Sigmoid colon (tissue), 7 donors: ENCODE results near the gene GNL1. TPM values are rescaled to one million over a fixed set of nuclear protein-coding genes. Genes with fewer than 3 reads are reported as not detected.

Source experiments
- DNase-seq: peaks from one replicate; pipeline ENCODE4 v3.0.0-alpha.2; 2019
- H3K27ac ChIP-seq, 4 donors: fragments of 200-600 bp; sonication (generic); one replicate each; pipeline ENCODE4 v1.5.1; 2016 to 2019; ENCODE audit warnings: mild to moderate bottlenecking in 1 of 4
- H3K27me3 ChIP-seq, 3 donors: fragments of 200-600 bp; sonication (generic); one replicate each; pipeline ENCODE4 v1.5.1; 2019; ENCODE audit warnings: mild to moderate bottlenecking in 1 of 3
- H3K36me3 ChIP-seq, 4 donors: fragments of 200-600 bp; sonication (generic); one replicate each; pipeline ENCODE4 v1.5.1; 2016 to 2019
- H3K4me1 ChIP-seq, 4 donors: fragments of 200-600 bp; sonication (generic); one replicate each; pipeline ENCODE4 v1.5.1; 2017 to 2019
- H3K4me3 ChIP-seq, 4 donors: fragments of 200-600 bp; sonication (generic); one replicate each; pipeline ENCODE4 v1.5.1; 2017 to 2019; ENCODE audit warnings: mild to moderate bottlenecking in 2 of 4, moderate library complexity in 1 of 4
- H3K9me3 ChIP-seq, 4 donors: fragments of 200-600 bp in 3 of 4; sonication (generic) in 3 of 4; one replicate each; pipeline versions ENCODE4 v1.5.1 to v1.6.1; 2013 to 2019
- CTCF ChIP-seq, 4 experiments: fragments of 450-650 bp in 3 of 4; fragments of 200-600 bp in 1 of 4; IDR thresholded peaks; one replicate each; pipeline ENCODE4 v1.5.1; 2016 to 2019; ENCODE audit warnings: antibody characterized with exemption in 4 of 4, mild to moderate bottlenecking in 3 of 4, moderate library complexity in 2 of 4
- EP300 ChIP-seq, 4 donors: sonication (generic); formaldehyde crosslinking; IDR thresholded peaks; one replicate each; pipeline ENCODE4 v1.6.1; 2017; ENCODE audit warnings: antibody characterized with exemption in 4 of 4
- POLR2A ChIP-seq, 2 donors: fragments of 450-650 bp; IDR thresholded peaks; one replicate each; pipeline ENCODE4 v1.6.1; 2016; ENCODE audit warnings: antibody characterized with exemption in 2 of 2, mild to moderate bottlenecking in 2 of 2, moderate library complexity in 2 of 2
- POLR2AphosphoS5 ChIP-seq, 4 donors: sonication (generic); formaldehyde crosslinking; IDR thresholded peaks; one replicate each; pipeline ENCODE4 v1.6.1; 2017; ENCODE audit warnings: antibody characterized with exemption in 4 of 4
- WGBS, 2 donors: extraction: QIAGEN DNeasy Blood & Tissue Kit; methylation state at CpG; one replicate each; pipeline ENCODE4 v1.1.7; 2013; 5-methylcytosine and 5-hydroxymethylcytosine counted together
- intact Hi-C: fragments of 100-400 bp; cut with DNase I; formaldehyde crosslinking; loops from one replicate; pipeline ENCODE4 v1.15.1; 2023
- polyA plus RNA-seq, 3 donors: library from polyadenylated mRNA; stranded (reverse); fragments of 200-250 nt; gene quantifications; one replicate each; pipeline ENCODE4 v1.2.3, GENCODE V29; 2013
- total RNA-seq, 4 donors: library from RNA; depleted of rRNA; stranded (reverse); fragments of >200 nt; gene quantifications; one replicate each; pipeline ENCODE4 v1.1.0, GENCODE V29; 2016
- donor health status: healthy with polysubstance abuse.
- donor health status: Bipolar disorder and iron deficiency.
- donor health status: healthy.

Gene GNL1
- total and polyA plus RNA-seq, 7 donors: 27.7 to 50.6 (median 35.7) TPM

GRCh38 chr6:30548375-30548774 lies 7.9 kb downstream of the GNL1 start:
- no peak overlapping the region for H3K27ac ChIP-seq
- no peak overlapping the region for H3K4me3 ChIP-seq
- no peaks in the 10 kb centered on the region for H3K9me3 ChIP-seq
- H3K27me3 ChIP-seq: no peaks in the 10 kb centered on the region
- peaks cover 16 to 84% (median 36%) of the 10 kb centered on the region in 4 donors for H3K36me3 ChIP-seq
- no peak for DNase-seq
- TF ChIP-seq CTCF (IDR thresholded peaks at IDR 0.05): no peak
- TF ChIP-seq POLR2A (IDR thresholded peaks at IDR 0.05): no peak
- no peak for TF ChIP-seq EP300 (IDR thresholded peaks at IDR 0.05)
- no peak for TF ChIP-seq POLR2AphosphoS5 (IDR thresholded peaks at IDR 0.05)
- no peaks in the 10 kb centered on the region for H3K4me1 ChIP-seq
- WGBS, 2 donors: 75 to 81% methylated on average over 2 of the region's 2 CpGs
- intact Hi-C loops: loop anchor here (10.0 kb wide), 1 partner anchor 204 kb away; the partner anchor contains the start of gene RPP21

DNA sequence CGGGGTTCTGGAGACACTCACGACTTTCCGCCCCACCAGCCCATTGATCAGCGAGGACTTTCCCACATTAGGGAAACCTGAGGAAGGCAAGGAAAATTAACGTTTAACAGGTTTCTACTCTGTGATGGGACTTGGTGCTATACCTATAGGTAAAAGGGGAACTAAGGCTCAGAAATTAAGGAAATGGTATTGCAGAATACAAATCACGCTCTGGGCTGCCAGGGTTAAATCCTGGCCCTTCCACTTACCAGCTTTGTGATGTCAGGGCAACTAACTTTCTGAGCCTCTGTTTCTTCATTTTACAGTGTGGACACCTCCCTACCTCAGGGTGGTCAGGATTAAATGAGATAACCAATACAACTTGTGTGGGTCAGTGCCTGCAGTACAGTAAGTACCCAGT lies 8.8 kb downstream of the GNL1 start:
- WGBS, 2 donors: 90 to 95% methylated on average over 6 of the region's 6 CpGs
- no peaks in the 10 kb centered on the region for H3K4me1 ChIP-seq
- no peak overlapping the region for H3K4me3 ChIP-seq
- peaks cover 7 to 75% (median 27%) of the 10 kb centered on the region in 4 donors for H3K36me3 ChIP-seq
- H3K27ac ChIP-seq: no peak overlapping the region
- no peaks in the 10 kb centered on the region for H3K27me3 ChIP-seq
- H3K9me3 ChIP-seq: no peaks in the 10 kb centered on the region
- no peak for DNase-seq
- intact Hi-C loops: loop anchor here (10.0 kb wide), 1 partner anchor 203 kb away; the partner anchor contains the start of gene RPP21
- TF ChIP-seq CTCF (IDR thresholded peaks at IDR 0.05) (no peak), POLR2AphosphoS5 (IDR thresholded peaks at IDR 0.05) (no peak), EP300 (IDR thresholded peaks at IDR 0.05) (no peak), POLR2A (IDR thresholded peaks at IDR 0.05) (no peak)

DNA sequence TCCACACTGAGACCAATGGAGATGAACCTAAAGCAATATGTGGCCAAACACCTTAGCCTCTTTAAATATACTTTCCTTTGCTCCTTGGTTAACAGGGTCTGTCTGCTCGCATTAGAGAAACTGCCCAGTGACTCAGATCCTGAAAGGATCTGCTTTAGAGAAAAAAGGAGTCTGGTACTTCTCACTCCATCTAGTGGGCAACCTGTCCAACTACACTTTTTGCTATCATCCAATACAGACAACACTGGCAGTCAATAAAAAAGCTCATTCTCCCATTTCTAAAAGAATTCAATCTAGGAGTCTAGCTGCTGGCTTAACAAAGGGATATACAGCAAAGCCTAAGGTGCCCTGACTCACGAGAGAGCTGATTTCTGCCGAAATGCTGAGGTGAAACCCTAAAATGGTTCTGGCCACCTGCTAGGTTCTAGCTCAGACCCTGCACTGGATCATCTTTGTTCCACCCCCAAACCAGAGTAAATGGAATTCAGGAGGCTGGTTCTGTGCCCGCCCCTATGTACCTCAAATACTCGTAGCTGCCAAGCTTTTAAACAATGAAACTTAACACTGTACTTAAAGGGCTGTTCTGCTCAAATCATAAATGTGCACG lies 11.5 kb downstream of the GNL1 start:
- 34 to 48% methylated on average over 6 of the region's 6 CpGs for WGBS, 2 donors
- H3K9me3 ChIP-seq: no peaks in the 10 kb centered on the region
- peaks cover 0 to 48% (median 14%) of the 10 kb centered on the region in 4 donors for H3K36me3 ChIP-seq
- no peak overlapping the region for H3K27ac ChIP-seq
- peaks cover 0 to 9% (median 6%) of the 10 kb centered on the region in 4 donors for H3K4me1 ChIP-seq
- no peak overlapping the region for H3K4me3 ChIP-seq
- DNase-seq: no peak
- intact Hi-C loops: loop anchor here (5.0 to 10.0 kb wide), 2 partner anchors 53 to 200 kb away; partner anchors contain the start of gene RPP21
- no peaks in the 10 kb centered on the region for H3K27me3 ChIP-seq
- TF ChIP-seq POLR2AphosphoS5 (IDR thresholded peaks at IDR 0.05) (no peak), CTCF (IDR thresholded peaks at IDR 0.05) (peak; percentile 27 to 76 (median 74)), EP300 (IDR thresholded peaks at IDR 0.05) (no peak), POLR2A (IDR thresholded peaks at IDR 0.05) (no peak)

- intact Hi-C loops: loop anchor here (5.0 to 10.0 kb wide), 2 partner anchors 53 to 199 kb away; partner anchors contain the start of gene RPP21
- H3K4me3 ChIP-seq: no peak overlapping the region
- WGBS, 2 donors: 85 to 94% methylated on average over 3 of the region's 3 CpGs
- peaks cover 0 to 40% (median 12%) of the 10 kb centered on the region in 4 donors for H3K36me3 ChIP-seq
- TF ChIP-seq POLR2AphosphoS5 (IDR thresholded peaks at IDR 0.05) (no peak), CTCF (IDR thresholded peaks at IDR 0.05) (no peak), POLR2A (IDR thresholded peaks at IDR 0.05) (no peak), EP300 (IDR thresholded peaks at IDR 0.05) (no peak)
- DNase-seq: no peak
- H3K27ac ChIP-seq: no peak overlapping the region
- peaks cover 0 to 9% (median 6%) of the 10 kb centered on the region in 4 donors for H3K4me1 ChIP-seq
- H3K9me3 ChIP-seq: no peaks in the 10 kb centered on the region
- no peaks in the 10 kb centered on the region for H3K27me3 ChIP-seq
Observed at GRCh38 chr6:30543821-30544220, 12.5 kb downstream of the GNL1 start.
